Chondrocyte (in vitro differentiated cells): ENCODE results near the gene SCUBE3. TPM values are rescaled to one million over a fixed set of nuclear protein-coding genes. Genes with fewer than 3 reads are reported as not detected.

ENCODE experiments used
- DNase-seq: peaks from one replicate; pipeline ENCODE4 v3.0.0; 2021; ENCODE audit warnings: mixed read lengths, low spot score
- H3K27ac Mint-ChIP-seq: one replicate; pipeline ENCODE4 v1.8.0; 2021; ENCODE audit warnings: mild to moderate bottlenecking, moderate library complexity, mixed read lengths; ENCODE audit not compliant: unreplicated experiment
- H3K27me3 Mint-ChIP-seq: 2 replicates; pipeline ENCODE4 v1.8.0; 2021; ENCODE audit warnings: low read depth, mixed read lengths
- H3K36me3 Mint-ChIP-seq: 2 replicates; pipeline ENCODE4 v1.8.0; 2021; ENCODE audit warnings: low read depth, mixed read lengths
- H3K4me1 Mint-ChIP-seq: 2 replicates; pipeline ENCODE4 v1.8.0; 2021; ENCODE audit warnings: low read depth, mild to moderate bottlenecking, mixed read lengths
- H3K4me3 Mint-ChIP-seq: one replicate; pipeline ENCODE4 v1.8.0; 2021; ENCODE audit warnings: mild to moderate bottlenecking, moderate library complexity, mixed read lengths; ENCODE audit not compliant: unreplicated experiment
- H3K9me3 Mint-ChIP-seq: 2 replicates; pipeline ENCODE4 v1.8.0; 2021; ENCODE audit warnings: low read depth, mixed read lengths
- total RNA-seq: library from RNA; stranded (reverse); gene quantifications from 3 replicates; pipeline ENCODE4 v1.2.1, GENCODE V29; 2021
- TF ChIP-seq, protein P1 (sequence below): fragments of 200-600 bp; sonication (generic); IDR thresholded peaks from 2 replicates; pipeline ENCODE4 v1.5.0; 2021; ENCODE audit warnings: antibody characterized with exemption, mild to moderate bottlenecking, moderate library complexity

The SCUBE3 gene
- total RNA-seq, 1 donor from 2014 or later = 96.6 TPM

DNA sequence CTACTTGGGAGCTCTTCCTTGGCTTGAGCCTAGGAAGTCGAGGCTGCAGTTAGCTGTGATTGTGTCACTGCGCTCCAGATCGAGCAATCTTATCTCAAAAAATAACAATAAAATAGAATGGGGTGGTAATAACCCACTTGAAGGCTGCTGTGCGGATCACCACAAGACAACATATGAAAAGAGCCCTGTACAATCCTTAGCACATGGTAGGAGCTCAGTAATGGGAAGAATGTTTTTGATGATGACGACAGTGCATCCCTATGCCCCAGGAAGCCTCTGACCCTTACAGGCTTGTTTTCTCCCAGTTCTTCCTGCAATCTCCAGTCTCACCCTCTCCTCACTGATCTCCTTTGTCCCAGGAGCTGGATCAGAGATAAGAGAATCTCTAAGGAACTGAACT is 15.5 kb downstream of the SCUBE3 start:
- Mint-ChIP-seq H3K27ac (no peak overlapping the region), H3K36me3 (peaks cover 20% of the 10 kb centered on the region), H3K27me3 (no peaks in the 10 kb centered on the region), H3K4me1 (peaks cover 25% of the 10 kb centered on the region), H3K9me3 (no peaks in the 10 kb centered on the region), H3K4me3 (no peak overlapping the region)
- TF ChIP-seq, protein P1, sequence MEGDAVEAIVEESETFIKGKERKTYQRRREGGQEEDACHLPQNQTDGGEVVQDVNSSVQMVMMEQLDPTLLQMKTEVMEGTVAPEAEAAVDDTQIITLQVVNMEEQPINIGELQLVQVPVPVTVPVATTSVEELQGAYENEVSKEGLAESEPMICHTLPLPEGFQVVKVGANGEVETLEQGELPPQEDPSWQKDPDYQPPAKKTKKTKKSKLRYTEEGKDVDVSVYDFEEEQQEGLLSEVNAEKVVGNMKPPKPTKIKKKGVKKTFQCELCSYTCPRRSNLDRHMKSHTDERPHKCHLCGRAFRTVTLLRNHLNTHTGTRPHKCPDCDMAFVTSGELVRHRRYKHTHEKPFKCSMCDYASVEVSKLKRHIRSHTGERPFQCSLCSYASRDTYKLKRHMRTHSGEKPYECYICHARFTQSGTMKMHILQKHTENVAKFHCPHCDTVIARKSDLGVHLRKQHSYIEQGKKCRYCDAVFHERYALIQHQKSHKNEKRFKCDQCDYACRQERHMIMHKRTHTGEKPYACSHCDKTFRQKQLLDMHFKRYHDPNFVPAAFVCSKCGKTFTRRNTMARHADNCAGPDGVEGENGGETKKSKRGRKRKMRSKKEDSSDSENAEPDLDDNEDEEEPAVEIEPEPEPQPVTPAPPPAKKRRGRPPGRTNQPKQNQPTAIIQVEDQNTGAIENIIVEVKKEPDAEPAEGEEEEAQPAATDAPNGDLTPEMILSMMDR = no peak
- no peak for DNase-seq

DNA sequence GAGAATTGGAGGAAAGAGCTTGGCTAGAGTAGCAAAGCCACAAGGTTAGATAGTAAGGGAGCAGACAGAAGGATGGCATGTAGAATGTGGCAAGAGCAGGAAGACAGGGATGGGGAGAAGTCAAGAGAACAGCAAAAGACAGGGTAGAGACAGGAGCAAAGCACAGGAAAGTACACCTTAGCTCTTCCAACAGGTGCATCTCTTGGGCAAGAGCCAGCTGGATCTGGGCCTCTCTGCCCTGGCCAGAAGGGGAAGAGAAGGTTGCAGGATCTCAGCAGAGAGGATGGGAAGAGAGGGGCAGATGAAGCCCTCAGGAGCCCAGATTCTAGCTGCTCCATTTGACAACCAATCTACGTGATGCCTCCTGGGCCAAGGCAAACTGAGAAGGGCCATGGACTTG is 16.7 kb downstream of the SCUBE3 start:
- H3K27me3 Mint-ChIP-seq = no peaks in the 10 kb centered on the region
- H3K4me1 Mint-ChIP-seq = peaks cover 33% of the 10 kb centered on the region
- peaks cover 28% of the 10 kb centered on the region for H3K36me3 Mint-ChIP-seq
- TF ChIP-seq, protein P1 = no peak
- H3K4me3 Mint-ChIP-seq = no peak overlapping the region
- DNase-seq = no peak
- H3K27ac Mint-ChIP-seq = no peak overlapping the region
- H3K9me3 Mint-ChIP-seq = peaks cover 5% of the 10 kb centered on the region

DNA sequence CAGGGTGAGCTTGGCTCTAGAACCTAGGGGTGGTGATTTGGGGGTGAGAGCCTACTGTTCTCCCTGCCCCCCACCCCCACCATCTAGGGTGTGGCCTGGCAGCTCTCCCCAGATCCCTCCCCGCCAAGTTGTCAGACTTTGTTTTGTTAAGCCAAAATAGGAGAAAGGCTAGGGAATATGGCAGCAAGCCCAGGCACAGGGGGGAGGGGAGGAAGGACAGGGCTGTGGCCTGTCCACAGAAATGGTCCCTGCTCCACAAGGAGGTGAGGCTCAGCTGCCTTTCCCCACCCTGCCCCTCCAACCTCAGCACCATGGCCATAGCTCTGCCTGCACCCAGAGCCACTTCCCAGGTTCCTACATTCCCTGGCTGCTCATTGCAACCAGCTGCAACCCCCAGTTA is 17.2 kb downstream of the SCUBE3 start:
- peaks cover 28% of the 10 kb centered on the region for H3K36me3 Mint-ChIP-seq
- TF ChIP-seq, protein P1 = no peak

DNA sequence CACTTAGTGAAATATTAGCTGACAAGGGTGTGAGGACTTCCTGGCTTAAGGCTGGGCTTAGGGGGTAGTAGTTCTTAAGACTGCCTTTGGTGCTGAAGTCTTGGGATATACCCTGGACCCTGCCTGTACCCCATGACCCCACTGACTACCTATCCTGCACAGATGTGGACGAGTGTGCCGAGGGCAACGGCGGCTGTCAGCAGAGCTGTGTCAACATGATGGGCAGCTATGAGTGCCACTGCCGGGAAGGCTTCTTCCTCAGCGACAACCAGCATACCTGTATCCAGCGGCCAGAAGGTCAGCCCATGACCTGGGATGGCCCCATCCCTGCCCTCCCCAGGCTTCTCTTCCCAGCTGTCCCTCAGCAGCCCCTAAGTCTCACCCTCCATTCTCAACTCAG is 17.8 kb downstream of the SCUBE3 start:
- H3K4me3 Mint-ChIP-seq = no peak overlapping the region
- H3K27ac Mint-ChIP-seq = no peak overlapping the region
- peaks cover 5% of the 10 kb centered on the region for H3K9me3 Mint-ChIP-seq
- TF ChIP-seq, protein P1 = no peak
- DNase-seq = no peak
- H3K27me3 Mint-ChIP-seq = no peaks in the 10 kb centered on the region
- H3K36me3 Mint-ChIP-seq = peaks cover 29% of the 10 kb centered on the region
- H3K4me1 Mint-ChIP-seq = peaks cover 33% of the 10 kb centered on the region

More for the DNA sequence above, 17.2 kb downstream of the SCUBE3 start:
- Mint-ChIP-seq H3K9me3 (peaks cover 5% of the 10 kb centered on the region), H3K4me1 (peaks cover 33% of the 10 kb centered on the region), H3K27me3 (no peaks in the 10 kb centered on the region), H3K4me3 (no peak overlapping the region), H3K27ac (no peak overlapping the region)
- DNase-seq = no peak

DNA sequence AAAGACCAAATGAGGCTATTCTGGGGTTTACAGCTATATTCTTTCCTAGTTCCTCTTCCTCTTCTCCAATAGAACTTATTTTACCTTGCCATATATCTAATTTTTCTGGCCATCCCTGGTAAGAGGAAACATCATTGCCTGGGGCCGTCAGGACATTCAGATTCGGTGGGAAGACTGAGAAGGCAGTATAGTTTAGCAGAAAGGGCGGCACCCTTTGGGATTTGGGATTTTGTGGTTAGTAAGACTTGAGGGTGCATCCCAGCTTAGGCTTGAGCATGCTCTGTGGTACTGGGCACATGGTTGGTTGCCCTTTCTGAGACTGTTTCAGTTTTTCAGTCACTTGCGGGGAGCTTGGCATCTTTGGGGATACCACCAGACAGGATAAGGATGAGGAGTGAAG is 21.1 kb downstream of the SCUBE3 start:
- Mint-ChIP-seq H3K36me3 (peaks cover 33% of the 10 kb centered on the region), H3K27ac (peak overlapping the region; percentile 42), H3K9me3 (peaks cover 5% of the 10 kb centered on the region), H3K4me1 (peaks cover 59% of the 10 kb centered on the region), H3K27me3 (no peaks in the 10 kb centered on the region), H3K4me3 (no peak overlapping the region)
- TF ChIP-seq, protein P1 = no peak
- no peak for DNase-seq
